OCI-LY1 (cell line): Measurements from ENCODE around the gene PEX5L.

Experiments
- EZH2 ChIP-seq: fragments of 200-600 bp; sonication (generic), shearing (Covaris generic); IDR thresholded peaks from 2 replicates; pipeline ENCODE4 v1.8.0; 2017; ENCODE audit warnings: borderline replicate concordance, mixed run types, mild to moderate bottlenecking, antibody characterized with exemption, low read length, moderate library complexity, mixed read lengths
- TF ChIP-seq, protein P1 (sequence below): fragments of 200-600 bp; sonication (generic), shearing (Covaris generic); IDR thresholded peaks from 2 replicates; pipeline ENCODE4 v1.5.1; 2017; ENCODE audit warnings: mild to moderate bottlenecking, antibody characterized with exemption, low read length, moderate library complexity, mixed read lengths

GRCh38 chr3:179772297-179772696 lies 264.4 kb downstream of the PEX5L start:
- TF ChIP-seq, protein P1, sequence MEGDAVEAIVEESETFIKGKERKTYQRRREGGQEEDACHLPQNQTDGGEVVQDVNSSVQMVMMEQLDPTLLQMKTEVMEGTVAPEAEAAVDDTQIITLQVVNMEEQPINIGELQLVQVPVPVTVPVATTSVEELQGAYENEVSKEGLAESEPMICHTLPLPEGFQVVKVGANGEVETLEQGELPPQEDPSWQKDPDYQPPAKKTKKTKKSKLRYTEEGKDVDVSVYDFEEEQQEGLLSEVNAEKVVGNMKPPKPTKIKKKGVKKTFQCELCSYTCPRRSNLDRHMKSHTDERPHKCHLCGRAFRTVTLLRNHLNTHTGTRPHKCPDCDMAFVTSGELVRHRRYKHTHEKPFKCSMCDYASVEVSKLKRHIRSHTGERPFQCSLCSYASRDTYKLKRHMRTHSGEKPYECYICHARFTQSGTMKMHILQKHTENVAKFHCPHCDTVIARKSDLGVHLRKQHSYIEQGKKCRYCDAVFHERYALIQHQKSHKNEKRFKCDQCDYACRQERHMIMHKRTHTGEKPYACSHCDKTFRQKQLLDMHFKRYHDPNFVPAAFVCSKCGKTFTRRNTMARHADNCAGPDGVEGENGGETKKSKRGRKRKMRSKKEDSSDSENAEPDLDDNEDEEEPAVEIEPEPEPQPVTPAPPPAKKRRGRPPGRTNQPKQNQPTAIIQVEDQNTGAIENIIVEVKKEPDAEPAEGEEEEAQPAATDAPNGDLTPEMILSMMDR, result no peak
- no peak for TF ChIP-seq EZH2
